T-helper 2 cell treated with Interferon-gamma antibody and Interleukin-4, amounts not matched to agents 100 ng/mL and 5 ng/mL, for 36 hours (primary cell): ENCODE measurements around the gene PMPCA. TPM values are rescaled to one million over a fixed set of nuclear protein-coding genes. Genes with fewer than 3 reads are reported as not detected.

Experiments
- intact Hi-C: fragments of 100-400 bp; cut with micrococcal nuclease; formaldehyde crosslinking; loops from one replicate; pipeline ENCODE4 v1.15.1; 2023
- total RNA-seq: library from RNA; stranded (reverse); gene quantifications from 2 replicates; pipeline ENCODE4 v1.2.3, GENCODE V29; 2022

Gene PMPCA
- total RNA-seq, 1 donor from 2014 or later: 58.5 TPM

DNA sequence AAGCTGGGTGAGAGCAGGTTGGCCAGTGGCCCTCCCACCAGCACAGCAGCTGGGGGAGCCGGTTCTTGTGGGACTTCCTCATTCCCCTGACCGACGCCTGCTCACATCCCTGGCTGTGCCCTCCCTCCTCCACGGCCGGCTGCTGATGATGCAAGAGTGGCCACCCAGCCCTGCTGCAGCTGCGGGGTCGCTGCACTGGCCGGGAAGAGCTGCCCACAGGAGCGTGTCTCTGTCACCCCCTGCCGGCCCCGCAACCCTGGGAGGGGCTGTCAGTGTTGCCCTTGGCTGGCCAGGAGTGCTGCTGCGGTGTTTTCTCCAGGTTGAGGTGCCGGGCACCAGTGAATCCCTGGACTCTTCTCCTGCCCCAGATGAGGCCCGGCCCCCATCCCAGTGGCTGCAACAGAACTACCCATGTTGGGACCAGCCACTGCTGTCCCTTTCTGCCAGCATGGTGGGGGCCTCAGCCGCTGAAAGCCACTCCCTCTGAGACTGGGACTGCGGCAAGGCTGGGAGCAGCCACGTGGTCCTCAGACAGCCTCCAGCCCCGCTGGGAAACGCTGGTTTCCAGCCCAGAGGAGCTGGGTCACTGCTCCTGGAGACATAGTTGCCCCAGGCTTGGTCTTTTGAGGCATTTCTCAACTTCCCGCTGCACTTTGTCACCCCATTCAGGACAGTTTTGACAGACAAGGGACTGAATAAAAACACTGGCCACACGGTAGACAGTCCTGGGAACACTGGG is 37.7 kb upstream of the PMPCA start:
- intact Hi-C loops: no loop called here

DNA sequence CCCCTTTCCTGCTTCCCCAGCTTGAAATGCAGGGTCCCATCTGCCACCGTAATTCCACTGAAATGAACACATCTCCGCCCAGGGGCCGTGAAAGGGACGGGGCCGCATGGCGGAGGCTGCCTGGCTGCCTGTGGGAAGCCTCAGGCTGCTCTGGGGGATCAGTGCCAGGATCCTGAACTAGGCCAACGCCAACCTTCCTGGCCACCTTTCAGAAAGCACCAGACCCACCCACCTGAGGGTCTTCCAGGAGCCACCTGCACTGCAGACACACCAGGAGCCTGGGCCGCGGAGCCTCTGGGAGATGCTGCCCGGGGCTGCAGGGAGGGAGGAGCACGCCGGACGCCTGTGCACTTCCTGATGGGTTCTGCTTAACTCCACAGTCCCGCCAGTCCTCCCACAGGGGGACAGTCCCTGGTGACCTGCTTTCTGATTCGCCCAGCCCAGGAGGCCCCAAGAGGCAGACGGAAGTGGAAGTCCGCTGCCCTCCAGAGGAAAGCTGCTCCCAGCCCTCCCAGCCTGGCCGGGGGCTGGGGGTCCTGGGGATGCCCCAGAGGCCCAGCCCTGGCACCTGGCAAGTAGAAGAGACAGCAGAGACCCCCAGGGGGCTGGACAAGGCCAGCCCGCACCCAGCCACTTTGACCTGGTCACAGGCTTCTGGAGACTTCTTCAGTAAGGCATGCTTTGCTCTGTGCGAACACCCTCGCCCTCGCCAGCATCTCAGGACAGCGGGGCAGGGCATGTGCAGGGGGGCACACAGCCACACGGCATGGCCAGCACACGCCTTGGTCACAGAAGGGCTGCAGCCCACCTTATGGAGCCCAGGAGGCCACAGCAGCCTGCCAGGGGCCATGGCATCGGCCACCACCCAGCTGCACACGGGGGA is 36.9 kb upstream of the PMPCA start, which contains the start of gene CARD9:
Gene CARD9 (minus strand): TSS at position 370 of the 883 bp plus-strand sequence. CDS start 1,591 bp downstream, outside the sequence.
- intact Hi-C loops: no loop called here

DNA sequence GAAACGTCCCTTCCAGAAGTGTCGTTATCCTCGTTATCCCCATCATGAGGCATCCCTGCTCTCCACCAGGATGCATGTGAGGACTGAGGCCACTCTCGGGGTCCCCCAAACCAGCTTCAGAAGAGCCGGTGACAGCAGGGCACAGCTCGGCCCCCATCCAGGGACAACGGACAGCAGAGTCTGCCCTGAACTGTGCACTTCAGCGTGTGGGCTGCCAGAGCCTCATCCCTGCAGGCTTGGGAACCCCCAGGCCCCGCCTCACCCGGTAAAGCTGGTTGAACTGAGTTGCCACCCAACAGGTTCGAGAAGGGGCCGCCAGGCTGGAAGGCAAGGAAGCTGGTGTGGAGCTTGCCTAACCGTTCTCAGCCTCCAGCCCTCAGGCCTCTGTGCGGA is 36.3 kb upstream of the PMPCA start:
- intact Hi-C loops: no loop called here

DNA sequence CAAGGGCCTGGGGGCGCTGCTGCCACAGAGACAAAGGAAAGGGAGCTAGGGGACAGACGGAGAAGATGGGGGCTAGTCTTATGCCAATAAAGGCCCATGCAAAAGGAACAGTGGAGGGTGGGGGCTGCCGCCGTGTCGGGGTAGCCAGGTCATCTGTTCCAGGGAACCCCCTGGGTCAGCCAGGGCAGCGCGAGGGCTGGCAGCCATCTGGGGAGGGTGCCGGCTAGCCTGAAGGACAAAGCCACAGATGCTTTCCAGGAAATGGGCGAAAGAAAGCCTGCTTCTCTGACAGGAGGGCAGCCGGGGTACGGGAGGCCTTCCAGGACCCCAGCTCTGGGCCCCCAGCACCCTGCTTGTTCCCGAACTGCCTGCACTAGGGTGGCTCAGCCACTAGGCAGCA is 35.4 kb upstream of the PMPCA start:
- intact Hi-C loops: no loop called here

DNA sequence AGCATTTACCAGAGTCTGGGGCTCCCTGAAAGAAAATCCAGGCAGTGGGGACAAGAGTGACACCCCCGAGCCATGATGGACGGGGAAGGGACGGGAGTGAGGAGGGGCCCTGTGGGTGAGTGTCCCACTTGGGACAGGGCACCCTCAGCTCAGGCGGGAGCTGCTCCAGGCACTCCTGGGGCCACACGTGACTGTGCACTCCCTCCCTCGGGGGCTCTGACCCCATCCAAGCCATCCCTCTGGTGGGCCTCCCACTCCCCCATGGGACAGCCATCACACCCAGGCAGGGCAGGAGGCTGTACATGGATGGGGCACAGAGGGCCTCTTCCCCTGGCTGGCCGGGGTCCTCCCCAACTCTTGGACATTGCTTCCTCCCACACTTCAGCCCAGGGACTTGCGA is 34.0 kb upstream of the PMPCA start:
- intact Hi-C loops: no loop called here

DNA sequence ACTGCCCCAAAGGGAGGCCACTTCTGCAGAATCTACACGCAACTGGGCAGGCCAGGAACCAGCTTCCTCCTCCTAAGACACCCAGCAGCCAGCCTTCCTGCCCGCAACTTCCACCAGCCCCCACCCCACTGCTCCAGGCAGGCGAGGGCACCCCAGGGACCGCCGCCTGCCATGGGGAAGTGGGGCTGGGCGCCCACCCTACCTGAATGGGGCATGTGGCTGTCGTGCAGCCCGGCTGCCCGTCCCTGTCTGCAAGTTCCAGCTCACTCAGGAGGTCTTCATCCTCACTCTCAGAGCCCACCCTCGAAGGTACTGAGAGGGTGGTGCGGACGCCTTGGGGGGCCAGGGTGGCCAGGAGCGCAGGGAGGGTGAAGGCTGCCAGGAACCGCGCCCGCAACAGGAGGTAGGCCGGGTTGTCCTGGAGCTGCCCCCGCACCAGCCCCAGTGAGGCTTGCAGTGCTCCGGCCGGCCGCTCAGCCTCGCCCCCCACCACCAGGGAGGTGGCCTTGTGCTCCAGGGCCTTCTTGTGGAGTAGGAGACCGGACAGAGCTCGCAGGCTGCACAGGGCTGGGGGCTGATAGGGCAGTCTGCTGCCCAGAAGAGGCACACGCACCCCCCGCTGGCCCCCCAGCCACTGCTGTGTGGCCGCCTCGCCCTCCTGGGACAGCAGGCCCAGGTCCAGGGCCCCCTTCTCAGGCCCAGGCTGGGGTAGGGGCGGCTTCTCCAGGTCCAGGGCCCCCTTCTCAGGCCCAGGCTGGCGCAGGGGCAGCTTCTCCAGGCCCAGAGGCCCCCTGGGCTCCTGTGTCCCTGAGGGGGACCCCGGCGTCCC is 32.9 kb upstream of the PMPCA start:
- intact Hi-C loops: no loop called here

DNA sequence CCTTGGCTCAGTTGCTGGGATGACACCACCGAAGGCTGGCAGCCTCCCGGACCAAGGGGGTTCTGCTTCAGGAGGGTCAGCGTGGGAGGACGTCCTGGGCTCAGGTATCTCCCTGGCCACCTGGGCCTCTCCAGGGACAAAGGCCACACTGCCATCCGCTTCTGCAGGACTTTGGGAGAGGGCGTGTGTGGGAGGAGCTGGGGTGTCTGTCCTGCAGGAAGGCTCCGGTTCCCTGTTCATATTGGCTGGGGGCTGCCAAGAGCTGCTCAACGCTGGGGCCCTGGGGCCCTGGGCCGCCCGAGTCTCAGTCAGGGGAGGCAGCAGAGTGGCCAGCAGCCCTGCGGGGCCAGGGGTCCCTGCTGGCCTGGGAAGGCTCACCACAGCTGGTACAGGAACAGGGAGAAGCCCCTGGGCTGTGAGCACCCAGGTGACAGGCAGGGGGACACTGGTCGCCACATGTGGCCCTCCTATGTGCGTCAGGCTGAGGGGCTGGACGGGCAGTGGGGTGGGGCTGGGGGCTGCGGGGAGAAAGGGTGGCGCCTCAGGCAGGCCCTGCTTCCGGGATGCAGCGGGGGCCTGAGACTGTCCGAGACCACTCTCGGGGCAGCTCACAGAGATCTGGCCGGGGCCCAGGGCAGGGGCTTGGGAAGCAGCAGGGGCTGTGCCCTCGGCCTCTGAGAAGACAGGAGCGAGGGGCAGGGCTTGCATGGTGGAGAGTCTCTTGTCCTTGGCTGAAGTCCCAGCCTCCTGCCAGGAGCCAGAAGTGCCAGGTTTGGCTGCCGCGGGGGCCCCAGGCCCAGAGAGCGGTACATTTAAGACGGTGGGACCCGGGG is 32.1 kb upstream of the PMPCA start:
- intact Hi-C loops: no loop called here

DNA sequence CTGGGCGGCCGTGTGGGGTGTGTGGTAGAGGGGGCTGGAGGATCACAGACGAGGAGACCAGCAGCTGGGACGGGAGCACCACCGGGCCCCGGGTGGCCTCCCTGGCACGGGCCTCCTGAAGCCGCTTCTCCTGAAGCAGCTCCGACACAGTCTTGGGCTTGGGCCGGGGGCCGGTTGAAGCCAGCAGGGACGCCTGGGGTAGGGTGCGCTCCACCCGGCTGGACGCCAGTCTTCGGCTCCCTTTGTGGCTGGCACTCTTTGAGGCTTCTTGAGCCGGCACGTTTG is 31.5 kb upstream of the PMPCA start:
- intact Hi-C loops: no loop called here

DNA sequence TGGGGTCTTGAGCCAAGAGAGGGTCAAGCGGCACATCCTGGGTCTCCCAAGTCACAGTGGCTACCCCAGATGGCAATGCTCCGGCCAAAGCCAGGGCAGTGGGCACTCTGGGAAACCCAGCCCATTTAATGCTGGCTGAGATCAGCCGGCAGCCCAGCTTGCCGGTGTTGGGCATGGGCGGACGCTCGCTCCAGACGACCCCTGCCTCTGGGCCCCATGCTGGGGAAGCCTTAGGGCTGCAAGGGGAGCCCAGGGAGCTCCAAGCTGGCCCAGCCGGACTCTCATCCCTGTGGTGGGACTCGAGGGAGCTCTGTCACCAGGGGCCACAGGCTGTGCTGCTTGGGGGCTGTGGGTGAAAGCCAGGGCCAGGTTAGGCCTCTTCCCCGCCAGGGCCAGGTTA is 31.1 kb upstream of the PMPCA start:
- intact Hi-C loops: no loop called here

DNA sequence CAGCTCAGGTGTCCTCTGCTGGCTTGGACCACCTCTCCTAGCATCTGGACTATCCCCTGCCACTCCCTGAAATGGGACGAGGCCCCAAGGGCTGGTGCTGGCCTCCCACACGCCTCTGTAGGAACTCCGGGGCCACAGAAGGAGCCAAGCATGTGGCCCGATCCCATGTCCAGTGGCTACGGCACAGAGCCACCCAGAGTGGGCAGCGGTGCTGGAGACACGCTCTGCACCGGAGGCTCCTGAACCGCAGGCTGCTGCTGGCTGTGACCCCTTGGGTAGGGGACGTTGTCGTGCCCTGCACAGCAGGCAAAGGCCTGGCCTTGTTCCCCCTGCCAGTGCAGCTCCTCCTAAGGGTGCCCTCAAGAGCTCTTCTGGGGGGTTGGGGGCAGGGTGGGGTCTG is 30.6 kb upstream of the PMPCA start:
- intact Hi-C loops: no loop called here

DNA sequence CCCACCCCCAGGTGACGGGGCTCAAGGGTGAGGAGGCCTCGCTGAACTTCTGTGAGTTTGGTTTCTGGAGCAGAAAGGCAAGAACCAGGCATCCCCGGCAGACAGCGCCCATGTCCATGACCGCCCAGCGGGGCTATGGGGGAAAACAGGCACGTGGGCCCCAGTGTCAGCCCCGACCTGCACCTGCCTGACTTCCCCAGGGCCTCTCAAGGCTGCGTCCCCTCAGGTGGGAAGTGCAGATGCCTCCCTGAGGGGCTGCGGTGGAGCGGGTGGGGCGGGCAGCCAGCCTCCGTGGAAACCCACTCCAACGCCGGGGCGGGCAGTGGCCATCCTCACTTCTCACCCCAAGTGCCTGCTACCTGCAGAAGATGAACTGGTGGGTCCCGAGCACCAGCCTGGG is 30.1 kb upstream of the PMPCA start:
- intact Hi-C loops: no loop called here

DNA sequence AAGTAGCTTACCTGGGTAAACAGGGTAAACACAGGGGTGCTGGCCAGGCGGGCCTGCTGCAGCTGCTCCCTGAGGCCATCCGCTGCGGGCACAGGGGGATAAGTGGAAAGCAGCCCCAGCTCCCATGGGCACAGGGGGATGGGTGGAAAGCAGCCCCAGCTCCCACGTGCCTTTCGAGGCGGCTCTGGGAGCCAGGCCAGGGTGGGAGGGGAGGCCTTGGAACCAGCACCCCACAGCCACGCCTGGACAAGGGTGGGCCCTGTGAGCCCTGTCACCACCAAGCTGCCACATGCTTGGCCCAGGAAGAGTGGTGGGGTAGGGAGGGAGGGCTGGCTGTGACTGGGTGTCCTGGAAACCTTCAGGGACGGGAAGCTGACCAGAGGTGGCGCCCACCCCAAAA is 29.1 kb upstream of the PMPCA start:
- intact Hi-C loops: no loop called here

DNA sequence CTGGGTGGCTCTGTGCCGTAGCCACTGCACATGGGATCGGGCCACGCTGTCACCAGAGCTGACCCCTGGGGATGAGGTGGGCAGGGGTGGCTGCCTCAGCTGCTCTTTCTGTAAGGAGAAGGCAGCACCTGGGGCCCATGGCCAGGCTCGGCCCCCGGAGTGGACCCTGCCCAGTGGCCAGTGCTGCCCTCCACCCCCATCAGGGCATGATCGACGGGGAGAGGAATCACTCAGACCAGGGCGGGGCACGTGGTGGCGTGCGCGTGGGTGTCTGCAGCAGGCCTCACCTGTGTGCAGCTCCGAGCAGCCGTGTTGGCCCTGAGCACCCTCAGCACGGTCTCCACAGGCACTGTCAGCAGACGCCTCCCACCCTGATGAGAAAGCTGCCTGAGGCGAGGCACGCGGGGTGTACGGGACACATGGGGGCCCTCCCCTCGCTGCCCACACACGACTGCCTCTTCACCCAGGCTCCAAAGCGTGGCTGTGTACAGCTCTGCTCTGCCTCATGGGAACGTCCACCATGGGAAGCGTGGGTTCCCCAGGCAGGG is 28.4 kb upstream of the PMPCA start:
- intact Hi-C loops: no loop called here

DNA sequence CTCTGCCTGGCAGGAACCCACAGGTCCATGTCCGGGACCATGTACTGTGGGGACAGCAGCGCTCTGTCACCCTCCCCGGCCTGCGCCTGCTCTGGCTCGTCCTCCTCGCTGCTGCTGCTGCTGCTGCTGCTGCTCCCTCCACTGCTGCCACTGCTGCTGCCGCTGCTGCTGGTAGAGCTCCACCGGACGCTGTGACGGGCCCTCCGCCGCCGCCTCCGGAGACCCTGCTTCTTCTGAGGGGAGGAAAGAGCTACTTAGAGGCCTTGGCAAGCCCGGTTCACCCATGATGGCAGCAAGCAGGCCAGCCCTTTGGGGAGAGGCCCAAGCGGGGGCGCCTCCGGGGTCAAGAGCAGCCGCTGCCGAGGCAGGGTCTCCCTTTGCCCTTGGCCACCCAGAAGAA is 27.0 kb upstream of the PMPCA start:
- intact Hi-C loops: no loop called here

DNA sequence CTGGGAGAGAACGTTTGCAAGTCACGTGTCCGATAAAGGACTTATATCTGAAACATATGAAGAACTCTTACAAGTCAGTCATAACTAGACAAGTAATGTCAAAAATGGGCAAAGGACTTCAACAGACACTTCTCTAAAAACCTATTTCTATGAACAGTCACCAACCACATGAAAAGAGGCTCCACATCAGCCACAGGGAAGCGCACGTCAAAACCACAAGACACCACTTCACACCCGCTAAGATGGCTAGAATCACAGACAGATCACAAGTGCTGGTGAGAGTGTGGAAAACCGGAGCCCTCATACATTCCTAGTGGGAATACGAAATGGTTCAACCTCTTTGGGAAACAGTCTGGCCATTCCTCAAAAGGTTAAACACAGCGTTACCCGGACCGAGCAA is 25.4 kb upstream of the PMPCA start:
- intact Hi-C loops: loop anchor here (1.0 kb wide), 1 partner anchor 15 kb away; the partner anchor contains the start of gene SNAPC4

DNA sequence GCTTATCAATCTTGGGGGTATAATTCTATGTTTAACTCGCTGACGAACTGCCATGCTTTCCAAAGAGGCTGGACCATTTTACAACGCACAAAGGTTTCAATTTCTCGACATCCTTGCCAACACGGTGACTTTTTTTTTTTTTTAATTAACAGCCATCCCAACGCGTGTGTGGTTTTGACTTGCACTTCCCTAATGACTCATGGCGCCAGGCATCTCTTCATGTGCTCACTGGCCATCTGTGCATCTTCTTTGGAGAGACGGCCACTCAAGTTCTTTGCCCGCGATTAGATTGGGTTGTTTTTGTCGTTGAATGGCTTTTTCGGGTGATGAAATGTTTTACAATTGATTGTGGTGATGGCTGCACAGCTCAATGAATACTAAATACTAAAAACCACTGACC is 24.4 kb upstream of the PMPCA start:
- intact Hi-C loops: no loop called here

DNA sequence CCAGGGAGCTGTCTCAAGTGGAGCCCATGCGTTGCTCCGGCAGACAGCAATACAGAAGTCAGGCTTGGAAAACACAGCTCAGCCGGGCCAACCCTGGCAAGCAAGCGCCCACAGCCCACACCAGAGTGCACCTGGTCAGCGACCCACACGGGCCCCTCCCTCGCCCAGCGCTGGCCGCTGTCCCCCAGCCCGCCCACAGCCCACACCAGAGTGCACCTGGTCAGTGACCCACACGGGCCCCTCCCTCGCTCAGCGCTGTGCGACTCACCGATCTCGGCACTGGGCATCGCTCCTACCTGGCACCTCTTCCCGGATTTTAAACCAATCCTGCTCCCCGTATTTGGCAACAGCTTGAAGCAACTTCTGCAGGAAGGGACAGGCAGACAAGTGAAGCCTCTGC is 23.2 kb upstream of the PMPCA start:
- intact Hi-C loops: no loop called here

DNA sequence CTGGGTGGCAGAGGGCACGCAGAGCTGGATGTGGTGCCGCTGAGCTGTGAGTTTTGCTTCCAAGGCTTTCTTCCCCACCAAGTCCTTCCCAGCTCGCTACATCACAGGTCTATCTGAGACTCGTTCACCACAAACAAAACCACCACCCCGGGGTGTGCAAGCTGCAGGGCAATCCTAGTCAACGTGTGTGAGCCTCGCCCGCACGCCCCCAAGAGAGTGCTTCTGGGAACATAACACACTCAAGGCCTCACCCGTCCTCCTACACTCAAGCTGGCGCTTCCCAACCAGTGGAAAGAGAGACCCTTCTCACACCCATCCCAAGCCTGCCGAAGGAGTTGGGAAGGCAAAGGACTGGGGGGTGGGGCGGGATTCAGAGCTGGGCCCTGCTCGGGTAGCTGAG is 21.1 kb upstream of the PMPCA start:
- intact Hi-C loops: no loop called here

DNA sequence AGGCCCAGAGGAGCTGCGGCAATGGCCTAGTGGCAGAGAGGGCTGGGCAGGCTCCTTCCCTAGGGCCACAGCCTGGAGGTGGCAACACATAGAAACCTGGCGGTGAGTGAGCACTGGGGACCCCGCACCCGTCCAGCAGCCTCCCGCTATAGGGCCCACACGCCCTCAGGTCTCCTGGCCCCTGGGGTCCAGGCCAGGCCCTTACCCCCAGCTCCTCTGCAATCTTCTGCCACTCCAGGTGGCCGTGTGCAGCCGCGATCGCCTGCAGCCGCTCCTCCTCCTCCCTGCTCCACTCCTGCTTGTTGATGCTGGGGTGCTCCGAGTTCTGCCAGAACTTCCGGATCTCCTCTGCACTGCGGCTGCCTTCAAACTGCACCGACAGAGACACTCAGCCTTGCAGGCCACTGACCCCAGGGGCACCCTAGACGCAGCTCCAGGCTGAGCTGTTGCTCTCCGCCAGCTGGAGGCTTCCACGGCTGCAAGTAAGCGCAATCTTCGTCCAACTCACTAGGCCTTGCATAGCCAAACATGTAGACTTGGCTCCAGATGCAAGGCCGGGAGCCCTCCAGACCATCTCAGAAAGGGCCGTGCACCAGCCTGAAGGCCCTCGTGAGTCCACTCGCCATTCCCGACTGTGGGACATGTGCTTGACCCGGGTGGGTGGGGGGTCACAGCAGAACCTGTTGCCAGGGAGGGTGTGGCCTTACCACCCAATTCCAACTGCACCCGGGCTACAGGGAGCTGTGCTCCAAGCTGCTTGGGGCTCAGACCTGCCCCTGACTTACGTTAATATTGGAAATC is 18.5 kb upstream of the PMPCA start:
- intact Hi-C loops: no loop called here
